HepG2 (cell line): ENCODE data around the gene TRIM44. TPM values are rescaled to one million over a fixed set of nuclear protein-coding genes. Genes with fewer than 3 reads are reported as not detected.

Source experiments
- ARHGAP35 ChIP-seq: sonication (generic); formaldehyde crosslinking; IDR thresholded peaks from 2 replicates; pipeline ENCODE4 v1.9.0; 2022; ENCODE audit warnings: mild to moderate bottlenecking, inconsistent platforms, moderate library complexity, missing genetic modification reagents, borderline replicate concordance
- BORCS8-MEF2B ChIP-seq: sonication (generic); formaldehyde crosslinking; IDR thresholded peaks from 2 replicates; pipeline ENCODE4 v1.8.0; 2022; ENCODE audit warnings: mild to moderate bottlenecking, missing genetic modification reagents
- CBFB ChIP-seq: sonication (generic); formaldehyde crosslinking; IDR thresholded peaks from 2 replicates; pipeline ENCODE4 v1.4.0; 2020; ENCODE audit warnings: missing genetic modification reagents
- CHD4 ChIP-seq: fragments of 200-600 bp; sonication (generic); IDR thresholded peaks from 2 replicates; pipeline ENCODE4 v1.7.0; 2017; ENCODE audit warnings: mild to moderate bottlenecking, low read length, borderline replicate concordance
- DMAP1 ChIP-seq: IDR thresholded peaks from 2 replicates; pipeline ENCODE4 v1.6.1; 2016
- ETV5 ChIP-seq: IDR thresholded peaks from 2 replicates; pipeline ENCODE4 v1.6.1; 2018; ENCODE audit warnings: missing biosample characterization, missing genetic modification reagents, inconsistent platforms, borderline replicate concordance
- KDM1A ChIP-seq: IDR thresholded peaks from 2 replicates; pipeline ENCODE4 v1.6.1; 2016; ENCODE audit warnings: missing compliant biosample characterization
- KLF15 ChIP-seq: sonication (generic); formaldehyde crosslinking; IDR thresholded peaks from 2 replicates; pipeline ENCODE4 v1.8.1; 2023; ENCODE audit warnings: borderline replicate concordance, mild to moderate bottlenecking, inconsistent platforms, missing genetic modification reagents, mixed read lengths
- MTF2 ChIP-seq: sonication (generic); formaldehyde crosslinking; IDR thresholded peaks from 2 replicates; pipeline ENCODE4 v1.5.0; 2020; ENCODE audit warnings: missing genetic modification reagents, borderline replicate concordance
- NONO ChIP-seq, 2 experiments: fragments of 450-650 bp in 1 of 2; sonication (generic) in 1 of 2; formaldehyde crosslinking in 1 of 2; IDR thresholded peaks in 1 of 2; conservative IDR thresholded peaks in 1 of 2; 2 replicates each; pipeline versions ENCODE4 v1.6.1 to v1.8.0; 2017 to 2022; ENCODE audit warnings: mild to moderate bottlenecking in 1 of 2, missing genetic modification reagents in 1 of 2, moderate library complexity in 1 of 2
- PAF1 ChIP-seq: IDR thresholded peaks from 2 replicates; pipeline ENCODE4 v1.6.1; 2016; ENCODE audit warnings: missing genetic modification reagents, missing compliant biosample characterization
- PITX1 ChIP-seq: sonication (generic); formaldehyde crosslinking; IDR thresholded peaks from 2 replicates; pipeline ENCODE4 v1.5.1; 2020; ENCODE audit warnings: mild to moderate bottlenecking, missing genetic modification reagents
- SALL2 ChIP-seq: sonication (generic); formaldehyde crosslinking; IDR thresholded peaks from 2 replicates; pipeline ENCODE4 v1.8.1; 2023; ENCODE audit warnings: mild to moderate bottlenecking, missing genetic modification reagents, inconsistent platforms
- SCMH1 ChIP-seq: sonication (generic); formaldehyde crosslinking; IDR thresholded peaks from 2 replicates; pipeline ENCODE4 v1.9.0; 2021; ENCODE audit warnings: missing genetic modification reagents, mild to moderate bottlenecking, borderline replicate concordance
- TEF ChIP-seq: sonication (generic); formaldehyde crosslinking; IDR thresholded peaks from 2 replicates; pipeline ENCODE4 v1.5.0; 2020; ENCODE audit warnings: missing genetic modification reagents
- ZBTB1 ChIP-seq: sonication (generic); formaldehyde crosslinking; IDR thresholded peaks from 2 replicates; pipeline ENCODE4 v1.4.0; 2020; ENCODE audit warnings: missing genetic modification reagents, borderline replicate concordance
- ZBTB43 ChIP-seq: sonication (generic); formaldehyde crosslinking; conservative IDR thresholded peaks from 2 replicates; pipeline ENCODE4 v1.4.0; 2020; ENCODE audit warnings: missing genetic modification reagents
- ZMAT3 ChIP-seq: sonication (generic); formaldehyde crosslinking; conservative IDR thresholded peaks from 2 replicates; pipeline ENCODE4 v1.7.0; 2021; ENCODE audit warnings: missing genetic modification reagents
- ZNF205 ChIP-seq: IDR thresholded peaks from 2 replicates; pipeline ENCODE4 v1.6.1; 2018; ENCODE audit warnings: missing biosample characterization, missing genetic modification reagents
- ZNF333 ChIP-seq: sonication (generic); formaldehyde crosslinking; IDR thresholded peaks from 2 replicates; pipeline ENCODE4 v1.4.0; 2020; ENCODE audit warnings: mild to moderate bottlenecking, missing genetic modification reagents, borderline replicate concordance
- ZNF335 ChIP-seq: sonication (generic); formaldehyde crosslinking; IDR thresholded peaks from 2 replicates; pipeline ENCODE4 v1.4.0; 2020; ENCODE audit warnings: missing genetic modification reagents
- ZNF567 ChIP-seq: sonication (generic); formaldehyde crosslinking; IDR thresholded peaks from 2 replicates; pipeline ENCODE4 v1.8.1; 2023; ENCODE audit warnings: mild to moderate bottlenecking, missing genetic modification reagents, borderline replicate concordance
- ZNF609 ChIP-seq: sonication (generic); formaldehyde crosslinking; IDR thresholded peaks from 2 replicates; pipeline ENCODE4 v1.4.0; 2020; ENCODE audit warnings: mild to moderate bottlenecking, missing genetic modification reagents, borderline replicate concordance
- polyA plus RNA-seq, 8 experiments: library from polyadenylated mRNA; depleted of rRNA in 3 of 8; stranded (reverse) in 7 of 8; unstranded in 1 of 8; fragments of >200 nt; fragmentation: Illumina TruSeq in 4 of 8; extraction: Trizol in 4 of 8; gene quantifications; 2 replicates each; pipeline versions ENCODE4 v1.2.1 to v1.2.3, GENCODE V29; 2011 to 2016; ENCODE audit warnings: low read depth in 4 of 8, missing spikeins in 1 of 8, mixed read lengths in 1 of 8; ENCODE audit not compliant: insufficient read depth in 1 of 8
- total RNA-seq, 5 experiments: library from RNA; depleted of rRNA; stranded (reverse); fragments of >200 nt; fragmentation: Illumina TruSeq; extraction: Trizol; gene quantifications; 2 replicates each; pipeline ENCODE4 v1.2.3, GENCODE V29; 2016; ENCODE audit warnings: low read depth in 1 of 5

TRIM44 gene
- total and polyA plus RNA-seq, 2 of the 13 experiments (the other 11 are each of a cell fraction or from before 2014, with no cell fraction given): 22.7 to 50.3 TPM

GRCh38 chr11:35662649-35663407 lies at the start of gene TRIM44 (continued):
- TF ChIP-seq ZNF609 (peak; percentile 65), PITX1 (CRISPR knock-in tag) (peak; percentile 31; the same call in 1 of the 2 replicates), ZNF567 (peak; percentile 80), ZNF205 (peak; percentile 78), ARHGAP35 (peak; percentile 99), SCMH1 (no peak), BORCS8-MEF2B (CRISPR knock-in tag) (peak; percentile 99), NONO (IDR thresholded peaks at IDR 0.05) (no peak), NONO (CRISPR knock-in tag; conservative IDR thresholded peaks at IDR 0.05) (peak; percentile 43; the same call in 1 of the 2 replicates), CHD4 (no peak; the same call in 1 of the 2 replicates), ZBTB43 (peak; percentile 86), DMAP1 (peak; percentile 70; the same call in 1 of the 2 replicates), CBFB (CRISPR knock-in tag) (peak; percentile 71), ZNF333 (CRISPR knock-in tag) (peak; percentile 69; the same call in 1 of the 2 replicates), ZBTB1 (CRISPR knock-in tag) (peak; percentile 85; the same call in 1 of the 2 replicates), ETV5 (CRISPR knock-in tag) (peak; percentile 29), PAF1 (CRISPR knock-in tag) (no peak; the same call in 1 of the 2 replicates), TEF (CRISPR knock-in tag) (peak; percentile 96), SALL2 (CRISPR knock-in tag) (peak; percentile 85), ZMAT3 (CRISPR knock-in tag) (peak; percentile 99), KDM1A (CRISPR knock-in tag) (peak; percentile 85; the same call in 1 of the 2 replicates), ZNF335 (CRISPR knock-in tag) (no peak), MTF2 (no peak), KLF15 (peak; percentile 98)
